SJCRH30 (cell line): ENCODE data around the gene TTLL12. TPM values are rescaled to one million over a fixed set of nuclear protein-coding genes. Genes with fewer than 3 reads are reported as not detected.

ENCODE experiments used
- DNase-seq, 2 experiments: peaks; one replicate each; pipeline ENCODE4 v3.0.0-alpha.2; 2015 to 2020
- H3K27ac ChIP-seq: fragments of 250-450 bp; sonication (Bioruptor Pico); 2 replicates; pipeline ENCODE4 v1.5.1; 2020; ENCODE audit warnings: mild to moderate bottlenecking, moderate library complexity
- H3K27me3 ChIP-seq: fragments of 250-450 bp; sonication (Bioruptor Pico); 2 replicates; pipeline ENCODE4 v1.5.1; 2020; ENCODE audit warnings: mild to moderate bottlenecking, moderate library complexity
- H3K36me3 ChIP-seq: fragments of 250-450 bp; sonication (Bioruptor Pico); 2 replicates; pipeline ENCODE4 v1.5.1; 2020; ENCODE audit warnings: mild to moderate bottlenecking, moderate library complexity
- H3K4me1 ChIP-seq: fragments of 250-450 bp; sonication (Bioruptor Pico); 2 replicates; pipeline ENCODE4 v1.5.1; 2020; ENCODE audit warnings: mild to moderate bottlenecking, moderate library complexity
- H3K4me3 ChIP-seq: fragments of 250-450 bp; sonication (Bioruptor Pico); 2 replicates; pipeline ENCODE4 v1.5.1; 2020; ENCODE audit warnings: mild to moderate bottlenecking, moderate library complexity
- H3K9me3 ChIP-seq: fragments of 250-450 bp; sonication (Bioruptor Pico); replicated peaks from 2 replicates; pipeline ENCODE4 v1.5.1; 2020; ENCODE audit warnings: mild to moderate bottlenecking, moderate library complexity
- total RNA-seq: library from RNA; depleted of rRNA; stranded (reverse); fragments of >200 nt; shearing (Covaris generic); gene quantifications from 2 replicates; pipeline ENCODE4 v1.2.3, GENCODE V29; 2014

Gene TTLL12
- total RNA-seq, 1 experiment from 2014 or later, result 70.3 TPM

DNA sequence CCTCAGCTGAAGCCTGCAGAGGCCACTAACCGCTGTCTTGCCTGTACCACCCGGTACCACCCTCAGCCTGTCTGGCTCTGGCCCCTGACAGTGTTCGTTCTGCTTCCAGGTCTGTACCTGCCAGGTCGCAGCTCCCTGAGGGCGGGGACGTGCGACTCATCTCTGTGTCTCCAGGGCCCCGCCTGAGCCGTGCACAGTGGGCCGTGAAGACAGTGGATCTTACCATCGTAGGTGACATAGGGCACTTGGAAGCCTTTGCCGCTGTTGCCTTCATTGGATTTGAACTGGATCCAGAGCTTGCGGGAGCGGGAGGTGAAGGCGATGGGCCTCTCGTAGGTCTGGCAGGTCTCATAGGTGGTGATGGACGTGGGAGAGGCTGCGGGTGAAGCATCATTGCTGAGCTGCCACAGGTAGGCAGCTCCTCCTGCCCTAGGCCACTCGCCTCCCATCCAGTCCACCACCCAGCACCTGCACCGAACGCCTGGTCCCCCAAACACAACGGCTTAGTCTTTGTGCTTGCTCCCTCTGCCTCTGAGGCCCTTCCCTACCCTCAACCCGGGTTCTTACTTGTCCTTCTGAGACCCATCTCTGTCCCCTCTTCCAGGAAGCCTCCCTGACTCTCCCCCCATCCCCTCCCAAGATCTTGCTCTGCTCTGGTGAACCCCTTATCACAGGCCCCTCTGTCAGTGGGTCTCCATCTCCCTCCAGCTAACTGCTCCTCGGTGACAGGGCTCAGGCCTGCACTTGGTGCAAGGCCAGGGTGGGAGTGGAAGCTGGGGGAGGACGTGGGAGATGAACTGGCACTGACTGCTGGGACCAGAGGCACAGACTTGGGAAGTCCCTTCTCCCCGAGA lies 21.1 kb upstream of the TTLL12 start:
- Histone ChIP-seq H3K4me3 (no peak overlapping the region), H3K36me3 (no peaks in the 10 kb centered on the region), H3K4me1 (no peaks in the 10 kb centered on the region), H3K27ac (no peak overlapping the region), H3K9me3 (no peaks in the 10 kb centered on the region), H3K27me3 (no peaks in the 10 kb centered on the region)
- no peak for DNase-seq

DNA sequence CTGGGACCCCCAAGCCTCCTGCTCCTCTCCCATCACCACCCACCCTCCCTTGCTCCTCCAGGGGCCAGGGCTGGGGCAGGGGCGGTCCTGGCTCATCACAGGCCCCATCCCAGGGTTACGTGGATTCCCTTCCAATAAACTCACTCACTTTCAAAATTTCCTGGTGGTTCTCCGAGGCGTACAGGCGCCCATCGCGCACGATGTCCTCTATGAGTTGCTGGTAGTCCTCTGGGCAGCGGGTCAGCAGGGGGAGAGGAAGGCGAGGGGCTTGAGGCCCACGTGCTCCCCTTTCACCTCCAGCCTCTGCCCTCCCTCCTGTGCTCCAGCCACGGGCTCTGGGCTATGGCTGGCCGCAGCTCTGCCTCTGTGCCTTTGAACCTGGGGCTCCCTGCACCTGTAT lies 20.5 kb upstream of the TTLL12 start:
- H3K27me3 ChIP-seq, result no peaks in the 10 kb centered on the region
- no peak overlapping the region for H3K27ac ChIP-seq
- no peak for DNase-seq
- no peaks in the 10 kb centered on the region for H3K9me3 ChIP-seq
- no peaks in the 10 kb centered on the region for H3K36me3 ChIP-seq
- no peaks in the 10 kb centered on the region for H3K4me1 ChIP-seq
- H3K4me3 ChIP-seq, result no peak overlapping the region

DNA sequence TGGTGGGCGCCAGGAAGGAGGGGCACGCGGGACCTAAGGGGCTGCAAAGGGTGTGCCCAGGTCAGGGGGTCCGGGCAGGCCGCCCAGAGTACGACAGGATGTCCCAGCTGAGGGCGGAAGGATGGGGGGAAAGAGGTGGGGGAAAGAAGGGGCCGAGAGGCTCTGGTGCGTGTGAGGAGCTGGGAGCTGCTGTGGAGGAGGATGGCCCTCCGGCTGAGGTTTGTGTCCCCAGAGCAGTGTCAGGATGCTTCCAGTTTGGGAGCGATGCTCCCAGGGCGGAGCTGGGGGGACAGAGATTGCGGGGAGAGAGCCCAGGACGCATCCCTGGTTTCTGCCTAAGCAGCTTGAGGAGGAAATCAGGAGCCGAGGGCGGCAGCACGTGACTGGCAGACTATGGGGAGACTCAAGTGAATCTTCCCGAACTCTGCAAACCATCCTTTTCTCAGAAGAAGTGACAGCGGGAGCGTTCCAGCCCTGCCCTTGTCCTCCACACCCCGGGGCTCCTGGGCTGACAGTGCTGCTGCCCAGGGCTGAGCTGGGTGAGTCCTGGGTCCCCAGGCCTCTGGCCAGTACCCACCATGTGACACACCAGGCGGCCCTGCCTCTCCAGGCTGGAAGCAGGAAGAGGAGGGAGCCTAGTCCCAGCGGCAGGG lies 19.7 kb upstream of the TTLL12 start:
- H3K27ac ChIP-seq, result no peak overlapping the region
- H3K9me3 ChIP-seq, result no peaks in the 10 kb centered on the region
- H3K36me3 ChIP-seq, result no peaks in the 10 kb centered on the region
- DNase-seq, result no peak
- no peaks in the 10 kb centered on the region for H3K4me1 ChIP-seq
- no peaks in the 10 kb centered on the region for H3K27me3 ChIP-seq
- H3K4me3 ChIP-seq, result no peak overlapping the region

DNA sequence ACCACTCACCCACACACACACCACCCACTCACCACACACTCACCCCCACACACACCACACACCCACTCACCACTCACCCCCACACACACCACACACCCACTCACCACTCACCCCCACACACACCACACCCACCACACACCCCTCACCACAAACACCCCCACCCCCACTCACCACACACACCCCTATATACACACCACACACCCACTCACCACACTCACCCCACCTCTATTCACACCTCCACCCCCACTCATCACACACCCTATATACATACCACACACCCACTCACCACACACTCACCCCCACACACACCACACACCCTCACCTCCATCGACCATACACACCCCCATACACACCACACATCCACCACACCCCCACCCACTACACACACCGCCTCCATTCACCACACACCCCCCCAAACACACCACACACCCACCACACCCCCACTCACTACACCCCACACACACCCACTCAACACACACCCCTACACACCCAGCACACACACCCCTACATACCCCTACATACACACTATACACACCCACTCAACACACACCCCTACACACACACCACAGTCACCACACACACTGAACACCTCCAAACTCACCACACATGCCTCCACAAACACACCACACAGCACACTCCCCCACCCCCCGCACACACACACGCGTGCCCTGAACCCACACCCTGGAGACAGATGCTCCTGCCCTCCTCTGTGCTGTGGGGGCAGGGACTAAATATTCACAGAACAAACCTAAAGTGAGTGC lies 19.0 kb upstream of the TTLL12 start:
- Histone ChIP-seq H3K4me1 (no peaks in the 10 kb centered on the region), H3K9me3 (no peaks in the 10 kb centered on the region), H3K27me3 (no peaks in the 10 kb centered on the region), H3K36me3 (no peaks in the 10 kb centered on the region), H3K4me3 (no peak overlapping the region), H3K27ac (no peak overlapping the region)
- no peak for DNase-seq

DNA sequence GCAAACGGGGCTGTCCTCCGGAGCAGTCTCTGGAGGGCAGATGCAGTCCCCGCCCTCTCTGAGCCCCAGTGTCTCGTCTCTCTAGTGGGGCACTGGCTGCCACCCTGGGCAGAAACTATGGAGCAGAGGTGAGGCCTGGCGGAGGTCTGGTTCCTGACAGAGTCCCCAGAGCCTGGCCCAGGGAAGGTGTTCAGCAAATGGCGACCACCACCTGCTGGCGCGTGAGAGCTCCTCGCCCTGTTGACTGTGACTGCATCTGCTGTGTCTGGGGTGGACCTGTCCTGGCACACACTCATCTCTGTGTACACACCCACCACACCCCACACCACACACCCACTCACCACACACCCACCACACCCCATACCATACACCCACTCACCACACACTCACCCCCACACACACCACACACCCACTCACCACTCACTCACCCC lies 18.3 kb upstream of the TTLL12 start:
- Histone ChIP-seq H3K9me3 (no peaks in the 10 kb centered on the region), H3K36me3 (no peaks in the 10 kb centered on the region), H3K27ac (no peak overlapping the region), H3K4me1 (no peaks in the 10 kb centered on the region), H3K4me3 (no peak overlapping the region), H3K27me3 (no peaks in the 10 kb centered on the region)
- DNase-seq, result no peak

DNA sequence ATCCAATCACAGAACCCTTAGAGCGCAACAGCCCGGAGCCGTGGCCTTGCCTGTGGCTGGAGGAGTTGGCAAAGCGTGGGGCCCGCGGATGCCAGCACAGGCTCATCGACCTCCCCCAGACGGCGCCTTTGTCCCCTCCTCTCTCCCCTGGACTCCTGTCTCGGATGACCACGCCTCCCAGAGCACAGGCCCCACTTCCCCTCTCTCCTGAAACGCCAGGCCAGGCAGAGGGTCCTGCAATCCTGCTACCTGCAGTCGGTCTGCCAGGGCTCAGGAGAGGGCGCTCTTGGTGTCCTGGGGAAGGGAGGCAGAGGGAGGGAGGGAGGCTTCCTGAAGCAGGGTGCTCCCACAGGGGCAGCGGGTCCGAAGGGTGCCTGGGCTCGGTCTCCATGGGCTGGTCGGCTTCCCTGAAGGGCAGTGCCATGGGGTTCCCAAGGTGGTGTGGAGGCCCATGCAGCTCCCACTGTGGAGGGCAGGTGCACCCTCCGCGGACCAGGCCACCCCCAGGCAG lies 16.6 kb upstream of the TTLL12 start:
- Histone ChIP-seq H3K4me3 (no peak overlapping the region), H3K27ac (no peak overlapping the region), H3K4me1 (no peaks in the 10 kb centered on the region), H3K9me3 (no peaks in the 10 kb centered on the region), H3K36me3 (no peaks in the 10 kb centered on the region), H3K27me3 (no peaks in the 10 kb centered on the region)
- DNase-seq, result no peak

DNA sequence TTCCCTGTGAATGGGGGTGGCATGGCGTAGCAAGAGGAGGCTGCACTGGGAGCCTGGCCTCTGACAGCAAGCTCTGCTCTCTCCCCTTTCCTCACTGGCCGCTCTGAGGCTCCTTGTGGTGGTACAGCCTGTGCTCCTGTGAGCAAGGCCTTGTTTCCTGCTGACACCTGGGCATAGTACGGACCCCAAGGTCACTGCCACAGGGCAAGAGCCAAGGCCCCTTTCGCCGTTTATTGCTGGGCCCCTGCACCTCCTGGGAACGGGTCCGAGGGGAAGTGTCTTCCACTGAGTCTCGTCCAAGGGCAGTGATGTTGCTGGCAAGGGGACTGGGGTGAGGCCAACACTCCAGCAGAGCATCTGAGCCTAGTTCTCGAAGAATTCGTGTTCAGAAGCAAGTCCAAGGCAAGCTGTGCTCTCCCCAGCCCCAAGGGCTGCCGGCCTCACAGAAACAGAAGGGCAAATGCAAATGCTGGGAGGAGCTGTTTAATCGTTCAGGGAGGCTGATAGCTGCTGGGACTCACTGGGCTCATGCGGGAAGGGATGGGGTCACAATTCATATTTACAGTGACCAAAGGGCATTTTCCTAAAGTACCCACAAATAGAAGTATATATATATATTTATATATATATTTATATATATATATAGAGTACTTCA lies 15.9 kb upstream of the TTLL12 start:
- Histone ChIP-seq H3K27ac (no peak overlapping the region), H3K27me3 (no peaks in the 10 kb centered on the region), H3K9me3 (no peaks in the 10 kb centered on the region), H3K36me3 (no peaks in the 10 kb centered on the region), H3K4me3 (no peak overlapping the region), H3K4me1 (no peaks in the 10 kb centered on the region)
- DNase-seq, result no peak

DNA sequence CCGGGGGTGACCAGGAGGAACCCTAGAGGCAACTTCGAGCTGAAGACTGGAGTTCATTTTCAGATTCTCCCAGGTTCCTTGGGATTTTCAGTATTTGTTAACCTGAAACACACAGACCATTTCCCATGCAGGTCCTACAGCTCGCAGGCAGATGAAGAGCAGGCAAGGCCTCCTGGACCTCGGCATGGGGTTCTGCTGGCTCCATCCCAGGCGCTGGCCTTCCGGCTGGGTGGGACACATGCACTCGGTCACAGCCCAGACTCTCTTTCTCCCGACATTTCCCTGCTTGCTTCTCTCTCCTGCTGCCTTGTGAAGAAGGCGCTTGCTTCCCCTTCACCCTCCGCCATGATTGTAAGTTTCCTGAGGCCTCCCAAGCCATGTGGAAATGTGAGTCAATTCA lies 15.4 kb upstream of the TTLL12 start:
- Histone ChIP-seq H3K9me3 (no peaks in the 10 kb centered on the region), H3K4me3 (no peak overlapping the region), H3K4me1 (no peaks in the 10 kb centered on the region), H3K27me3 (no peaks in the 10 kb centered on the region), H3K27ac (no peak overlapping the region), H3K36me3 (no peaks in the 10 kb centered on the region)
- no peak for DNase-seq

DNA sequence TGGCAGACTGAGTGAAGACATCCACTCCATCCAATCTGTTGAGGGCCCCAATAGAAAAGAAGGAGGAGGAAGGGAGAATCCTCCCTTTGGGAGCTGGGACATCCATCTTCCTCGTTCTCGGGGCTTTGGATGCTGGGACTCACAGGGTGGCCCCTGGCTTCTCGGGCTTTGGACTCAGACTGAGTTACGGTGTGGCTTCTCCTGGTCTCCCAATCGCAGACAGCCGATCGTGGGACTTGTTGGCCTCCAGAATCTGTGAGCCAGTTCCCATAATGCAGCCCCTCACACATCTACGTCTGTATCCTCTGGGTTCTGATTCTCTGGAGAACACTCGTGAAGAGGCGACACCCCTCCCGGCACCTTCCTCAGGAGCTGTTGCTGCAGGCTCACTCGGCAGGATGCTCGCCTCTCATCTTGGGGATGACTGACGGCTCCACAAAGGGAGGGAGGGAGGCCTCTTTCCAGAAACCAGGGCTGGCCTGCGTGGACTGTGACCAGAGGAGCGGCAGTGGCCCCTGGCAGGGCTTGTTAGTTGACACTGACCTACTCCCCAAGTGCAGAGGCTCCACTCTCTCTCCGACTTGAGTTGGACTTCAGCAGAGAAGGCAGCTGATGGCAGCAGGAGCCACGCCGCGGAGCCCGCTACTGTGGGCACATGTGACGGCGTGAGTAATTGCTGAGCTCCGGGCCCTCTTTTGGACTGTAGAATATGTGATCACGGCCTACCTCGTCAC lies 14.7 kb upstream of the TTLL12 start:
- no peaks in the 10 kb centered on the region for H3K36me3 ChIP-seq
- no peaks in the 10 kb centered on the region for H3K4me1 ChIP-seq
- no peaks in the 10 kb centered on the region for H3K27me3 ChIP-seq
- H3K27ac ChIP-seq, result no peak overlapping the region
- no peak overlapping the region for H3K4me3 ChIP-seq
- DNase-seq, result no peak
- H3K9me3 ChIP-seq, result no peaks in the 10 kb centered on the region

DNA sequence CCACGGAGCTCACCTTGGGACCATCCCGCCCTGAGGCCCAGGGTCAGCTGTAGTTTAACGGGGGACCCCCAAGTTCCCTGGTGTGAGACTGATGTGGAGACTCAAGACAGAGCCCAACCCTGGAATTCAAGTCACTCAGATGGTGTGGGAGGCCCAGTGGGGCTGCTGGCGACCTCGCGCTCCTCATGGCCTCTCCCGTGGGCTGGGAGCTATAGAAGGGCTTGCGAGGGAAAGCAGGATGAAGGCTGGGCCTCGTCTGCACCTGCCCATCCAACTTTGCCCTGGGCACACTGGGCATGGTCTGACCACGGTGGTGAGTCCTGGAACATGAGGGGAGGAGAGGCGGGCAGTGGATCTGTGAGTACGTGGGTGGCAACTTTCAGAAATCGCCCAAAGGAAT lies 13.6 kb upstream of the TTLL12 start:
- no peak for DNase-seq
- no peak overlapping the region for H3K4me3 ChIP-seq
- no peaks in the 10 kb centered on the region for H3K9me3 ChIP-seq
- no peaks in the 10 kb centered on the region for H3K27me3 ChIP-seq
- no peaks in the 10 kb centered on the region for H3K4me1 ChIP-seq
- H3K27ac ChIP-seq, result no peak overlapping the region
- no peaks in the 10 kb centered on the region for H3K36me3 ChIP-seq

DNA sequence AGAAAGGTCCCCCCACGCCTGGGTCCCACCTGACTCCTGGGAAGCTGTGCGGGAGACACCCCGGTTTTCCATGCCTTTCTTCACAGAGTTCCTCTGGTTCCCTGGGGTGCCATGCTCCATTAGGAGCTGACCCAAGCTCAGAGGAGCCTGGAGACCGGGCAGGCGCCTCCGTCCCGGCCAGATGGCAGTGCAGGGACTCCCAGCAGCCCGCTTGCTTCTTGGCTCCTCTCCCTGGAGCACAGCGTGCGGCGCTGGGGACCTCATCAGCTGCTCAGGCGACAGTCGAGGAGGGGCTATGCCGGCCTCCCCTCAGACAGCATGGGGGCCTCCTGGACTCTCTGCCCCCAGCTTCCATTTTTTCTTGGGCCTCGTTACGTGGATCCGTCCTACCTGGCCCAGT lies 13.1 kb upstream of the TTLL12 start:
- Histone ChIP-seq H3K4me1 (no peaks in the 10 kb centered on the region), H3K4me3 (no peak overlapping the region), H3K9me3 (no peaks in the 10 kb centered on the region), H3K36me3 (no peaks in the 10 kb centered on the region), H3K27ac (no peak overlapping the region), H3K27me3 (no peaks in the 10 kb centered on the region)
- no peak for DNase-seq

DNA sequence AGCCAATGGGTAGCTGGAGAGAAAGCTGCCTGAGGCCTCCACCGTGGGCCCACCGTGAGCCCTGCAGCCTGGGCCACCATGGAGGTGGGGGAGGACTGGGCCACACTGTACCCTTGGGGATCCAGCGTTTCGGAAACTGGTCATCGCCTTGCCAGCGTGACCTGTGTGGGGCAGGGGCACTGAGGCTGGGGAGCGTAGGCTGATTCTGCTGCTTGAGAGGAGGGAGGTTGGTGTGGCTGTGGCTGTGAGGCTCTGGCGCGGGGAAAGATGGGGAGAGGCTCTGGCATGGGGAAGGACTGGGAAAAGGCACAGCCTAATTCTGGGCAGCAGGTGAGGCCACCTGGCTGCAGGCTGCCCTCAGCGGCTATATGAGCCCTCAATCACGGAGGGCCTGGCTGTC lies 12.6 kb upstream of the TTLL12 start:
- no peak overlapping the region for H3K27ac ChIP-seq
- H3K9me3 ChIP-seq, result 0 out of 2 replicates have a peak, but pooled peaks cover 2% of the 10 kb centered on the region
- no peak overlapping the region for H3K4me3 ChIP-seq
- no peaks in the 10 kb centered on the region for H3K36me3 ChIP-seq
- DNase-seq, result no peak
- no peaks in the 10 kb centered on the region for H3K4me1 ChIP-seq
- H3K27me3 ChIP-seq, result no peaks in the 10 kb centered on the region

DNA sequence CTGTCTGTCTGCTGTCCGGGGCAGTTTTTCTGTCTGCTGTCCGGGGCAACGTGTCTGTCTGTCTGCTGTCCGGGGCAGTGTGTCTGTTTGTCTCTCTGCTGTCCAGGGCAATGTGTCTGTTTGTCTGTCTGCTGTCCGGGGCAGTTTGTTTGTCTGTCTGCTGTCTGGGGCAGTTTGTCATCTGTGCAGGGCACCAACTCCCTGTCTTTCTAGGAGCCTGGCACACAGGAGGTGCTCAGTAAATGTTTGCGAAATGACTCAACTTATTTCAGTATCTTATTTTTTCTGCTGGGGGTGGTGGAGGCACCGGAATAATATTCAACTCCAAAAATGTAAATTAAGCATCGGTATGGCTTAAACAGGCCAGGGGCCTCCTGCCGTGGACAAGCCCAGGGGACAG lies 12.0 kb upstream of the TTLL12 start:
- no peak for DNase-seq
- Histone ChIP-seq H3K36me3 (no peaks in the 10 kb centered on the region), H3K27me3 (no peaks in the 10 kb centered on the region), H3K4me1 (no peaks in the 10 kb centered on the region), H3K4me3 (no peak overlapping the region), H3K27ac (no peak overlapping the region), H3K9me3 (0 out of 2 replicates have a peak, but pooled peaks cover 2% of the 10 kb centered on the region)

DNA sequence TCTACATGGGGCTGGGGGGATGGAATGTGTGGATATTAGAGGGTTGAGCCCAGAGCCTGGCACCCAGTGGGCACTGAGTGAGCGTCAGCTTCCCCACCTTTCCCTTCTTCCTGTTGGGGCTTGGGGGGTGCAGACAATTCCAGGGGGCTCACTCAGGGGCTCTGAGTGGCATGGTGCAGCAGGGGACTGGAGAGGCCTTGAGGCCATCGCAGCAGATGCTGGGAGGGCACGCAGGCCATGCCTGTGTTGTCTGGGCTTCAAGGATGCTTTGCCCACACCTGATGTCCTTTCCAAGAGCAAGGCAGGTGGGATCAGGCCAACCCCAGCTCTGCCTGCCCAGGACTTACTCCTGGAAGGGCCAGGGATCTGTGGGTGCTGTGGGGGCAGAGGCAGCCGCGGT lies 11.2 kb upstream of the TTLL12 start:
- H3K27me3 ChIP-seq, result no peaks in the 10 kb centered on the region
- H3K4me1 ChIP-seq, result no peaks in the 10 kb centered on the region
- H3K4me3 ChIP-seq, result no peak overlapping the region
- no peaks in the 10 kb centered on the region for H3K36me3 ChIP-seq
- DNase-seq, result no peak
- H3K9me3 ChIP-seq, result 0 out of 2 replicates have a peak, but pooled peaks cover 2% of the 10 kb centered on the region
- H3K27ac ChIP-seq, result no peak overlapping the region
